K562 (cell line): ENCODE results near the gene CCDC74B. TPM values are rescaled to one million over a fixed set of nuclear protein-coding genes. Genes with fewer than 3 reads are reported as not detected.
"Not testable (repeated sequence)": the region's sequence is repeated elsewhere in the genome, so short reads cannot be mapped to it uniquely, and the experiment has no call there.

Experiments used
- ATAC-seq: fragments of 200-7000 bp; cut with Tn5 transposase; 3 replicates; pipeline ENCODE4 v1.9.1; 2020; ENCODE audit warnings: moderate library complexity
- BruUV-seq: library from RNA; stranded (reverse); fragments of 400-500 nt; replicated peaks from 2 replicates; lab custom pipeline; 2021; lab: Mats Ljungman, UMichigan
- CTCF ChIA-PET: fragments of 300-600 bp; formaldehyde crosslinking; extraction: SDS; loops from one replicate; lab custom pipeline; 2021; ENCODE audit warnings: low intra/inter-chr PET ratio; lab: Yijun Ruan, JAX
- POLR2A ChIA-PET: fragments of 300-600, 350-650 bp; sonication (Branson Sonifier 250); formaldehyde crosslinking; extraction: SDS; loops from one replicate; lab custom pipeline; 2021; ENCODE audit warnings: antibody characterized with exemption, inconsistent platforms; lab: Yijun Ruan, JAX
- DNase-seq, 4 experiments: peaks; one replicate each; pipeline versions ENCODE4 v3.0.0 to v3.0.0-alpha.2; 2011 to 2018; ENCODE audit warnings: low spot score in 3 of 4, mixed read lengths in 3 of 4; ENCODE audit errors: extremely low read depth in 1 of 4
- FAIRE-seq: peaks from 2 replicates; lab custom pipeline; 2011; peaks lifted over from hg19 to GRCh38; lab: Jason Lieb, UNC
- H2AFZ ChIP-seq: 2 replicates; pipeline ENCODE4 v1.6.0; 2011; ENCODE audit warnings: low read depth, low read length, control low read depth, inconsistent platforms
- H3K27ac ChIP-seq: fragments of 200-600 bp; 3 replicates; pipeline ENCODE4 v1.8.0; 2011; ENCODE audit warnings: low read depth, mild to moderate bottlenecking, control low read depth, inconsistent platforms, low read length, moderate library complexity, mixed read lengths; ENCODE audit errors: extremely low read depth
- H3K27me3 ChIP-seq, 2 experiments: fragments of 300-600 bp in 1 of 2; 2 replicates in 1 of 2; 3 replicates in 1 of 2; pipeline versions ENCODE4 v1.6.0 to v1.8.0; 2011; ENCODE audit warnings: inconsistent platforms in 2 of 2, low read length in 2 of 2, mild to moderate bottlenecking in 1 of 2, mixed read lengths in 1 of 2, moderate library complexity in 1 of 2; ENCODE audit not compliant: control insufficient read depth in 2 of 2, insufficient read depth in 2 of 2
- H3K36me3 ChIP-seq: fragments of 300-600 bp; 3 replicates; pipeline ENCODE4 v1.8.0; 2011; ENCODE audit warnings: mild to moderate bottlenecking, low read length, inconsistent platforms; ENCODE audit not compliant: control insufficient read depth, insufficient read depth
- H3K4me1 ChIP-seq, 2 experiments: fragments of 200-600 bp in 1 of 2; replicated peaks in 1 of 2; 2 replicates in 1 of 2; 3 replicates in 1 of 2; pipeline versions ENCODE4 v1.5.1 to v1.8.0; 2011; ENCODE audit warnings: inconsistent platforms in 2 of 2, low read length in 2 of 2, mild to moderate bottlenecking in 1 of 2, mixed read lengths in 1 of 2, moderate library complexity in 1 of 2; ENCODE audit not compliant: control insufficient read depth in 2 of 2, insufficient read depth in 2 of 2
- H3K4me2 ChIP-seq: 2 replicates; pipeline ENCODE4 v1.6.1; 2011; ENCODE audit warnings: low read length, control low read depth, inconsistent platforms, mixed read lengths; ENCODE audit not compliant: insufficient read depth
- H3K4me3 ChIP-seq: fragments of 200-600 bp; sonication (generic), shearing (Covaris generic); 2 replicates; pipeline ENCODE4 v1.5.1; 2016; ENCODE audit warnings: control low read depth, inconsistent platforms
- H3K79me2 ChIP-seq: fragments of 200-600 bp; 3 replicates; pipeline ENCODE4 v1.8.0; 2011; ENCODE audit warnings: low read length, inconsistent platforms; ENCODE audit not compliant: control insufficient read depth, insufficient read depth
- H3K9ac ChIP-seq, 2 experiments: 2 replicates each; pipeline versions ENCODE4 v1.6.0 to v1.6.1; 2011; ENCODE audit warnings: low read depth in 2 of 2, low read length in 2 of 2, control low read depth in 1 of 2, inconsistent platforms in 1 of 2, mild to moderate bottlenecking in 1 of 2, mixed read lengths in 1 of 2; ENCODE audit not compliant: insufficient read depth in 1 of 2
- H3K9me1 ChIP-seq: one replicate; pipeline ENCODE4 v1.6.0; 2011; ENCODE audit warnings: inconsistent platforms, mild to moderate bottlenecking, low read length, moderate library complexity; ENCODE audit not compliant: control insufficient read depth, insufficient read depth
- H3K9me3 ChIP-seq: replicated peaks from 2 replicates; pipeline ENCODE4 v1.5.1; 2011; ENCODE audit warnings: low read depth, low read length, inconsistent platforms; ENCODE audit not compliant: control insufficient read depth, insufficient read depth
- H4K20me1 ChIP-seq: replicated peaks from 2 replicates; pipeline ENCODE4 v1.6.1; 2011; ENCODE audit warnings: low read length, inconsistent platforms, mixed read lengths; ENCODE audit not compliant: control insufficient read depth, insufficient read depth
- ATF7 ChIP-seq: fragments of 450-650 bp; IDR thresholded peaks from 2 replicates; pipeline ENCODE4 v1.7.1; 2014; ENCODE audit warnings: mild to moderate bottlenecking, moderate library complexity
- BACH1 ChIP-seq: fragments of 200-800 bp; sonication (Bioruptor generic); IDR thresholded peaks from 2 replicates; pipeline ENCODE4 v1.6.1; 2016; ENCODE audit warnings: missing genetic modification characterization, missing compliant biosample characterization
- POLR2A ChIP-seq: fragments of 450-650 bp; conservative IDR thresholded peaks from 2 replicates; pipeline ENCODE4 v1.6.1; 2016
- POLR2G ChIP-seq: fragments of 200-400 bp; formaldehyde crosslinking; IDR thresholded peaks from 2 replicates; pipeline ENCODE4 v1.6.1; 2017; ENCODE audit warnings: low read depth, mild to moderate bottlenecking, antibody characterized with exemption, low read length, moderate library complexity
- RBFOX2 ChIP-seq: fragments of 200-400 bp; formaldehyde crosslinking; IDR thresholded peaks from 2 replicates; pipeline ENCODE4 v1.6.1; 2017; ENCODE audit warnings: low read depth, mild to moderate bottlenecking, low read length, moderate library complexity
- RBM22 ChIP-seq: fragments of 200-400 bp; formaldehyde crosslinking; IDR thresholded peaks from 2 replicates; pipeline ENCODE4 v1.6.1; 2018; ENCODE audit warnings: low read length, low read depth; ENCODE audit not compliant: poor library complexity, severe bottlenecking
- TCF7L2 ChIP-seq: fragments of 150-350 bp; IDR thresholded peaks from 2 replicates; pipeline ENCODE4 v1.6.1; 2016; ENCODE audit warnings: low read depth, mild to moderate bottlenecking, low read length, moderate library complexity
- ZC3H4 ChIP-seq: sonication (generic); formaldehyde crosslinking; IDR thresholded peaks from 2 replicates; pipeline ENCODE4 v1.9.0; 2021; ENCODE audit warnings: missing genetic modification reagents, borderline replicate concordance
- ZNF57 ChIP-seq: fragments of 450-650 bp; formaldehyde crosslinking; IDR thresholded peaks from 2 replicates; pipeline ENCODE4 v1.4.0; 2020; ENCODE audit warnings: mild to moderate bottlenecking, moderate library complexity
- WGBS: fragments of 100-300 bp; shearing (Covaris generic); methylation state at CpG from one replicate; pipeline ENCODE4 v1.1.6; 2016; ENCODE audit warnings: low coverage, mixed read lengths; ENCODE audit not compliant: insufficient coverage; ENCODE audit errors: missing lambda C conversion rate; 5-methylcytosine and 5-hydroxymethylcytosine counted together
- in situ Hi-C: fragments of 300-500 bp; cut with MboI; formaldehyde crosslinking; loops from 4 replicates; pipeline ENCODE4 v1.15.0; 2018; ENCODE audit warnings: inconsistent platforms, mixed read lengths
- intact Hi-C: fragments of 100-400 bp; cut with micrococcal nuclease; formaldehyde crosslinking; loops from 2 replicates; pipeline ENCODE4 v1.14.2; 2022
- polyA plus RNA-seq, 8 experiments: library from polyadenylated mRNA; depleted of rRNA in 4 of 8; stranded (reverse) in 5 of 8; unstranded in 3 of 8; fragments of >200 nt; fragmentation: Nextera tagmentation in 2 of 8; fragmentation: Illumina TruSeq in 1 of 8; extraction: Ambion mirVana in 2 of 8; extraction: Trizol in 1 of 8; gene quantifications; 2 replicates each; pipeline versions ENCODE4 v1.2.1 to v1.2.3, GENCODE V29; 2011 to 2014; ENCODE audit warnings: inconsistent platforms in 1 of 8, missing spikeins in 1 of 8
- total RNA-seq, 7 experiments: library from RNA; depleted of rRNA in 6 of 7; stranded (reverse); fragments of >200 nt in 6 of 7; fragmentation: Illumina TruSeq in 2 of 7; extraction: Trizol in 2 of 7; gene quantifications; 2 replicates each; pipeline versions ENCODE4 v1.2.1 to v1.2.3, GENCODE V29; 2011 to 2021; ENCODE audit warnings: low replicate concordance in 1 of 7

The CCDC74B gene
- total and polyA plus RNA-seq, 9 of the 15 experiments (the other 6 are each of a cell fraction or from before 2014, with no cell fraction given) = 0.04 to 1.5 (median 0.52) TPM; not detected in 1

- no peak overlapping the region for H3K9ac ChIP-seq
- peaks cover 58% of the 10 kb centered on the region; the same call in 1 of the 3 replicates for H3K36me3 ChIP-seq
- CTCF ChIA-PET = interaction anchor here (0.6 kb wide), 2 partner anchors 179 to 181 kb away, joined by 3 to 4 read pairs; no protein-coding TSS in a partner anchor
- no TSS peak for BruUV-seq
- no peaks in the 10 kb centered on the region for H3K27me3 ChIP-seq
- TF ChIP-seq TCF7L2 = no peak
- TF ChIP-seq BACH1 (tag) = no peak
- 0 out of 2 replicates have a peak, but pooled peaks have one; percentile 22 for TF ChIP-seq POLR2A
- TF ChIP-seq RBFOX2 = peak; percentile 20; the same call in 1 of the 2 replicates
- no peak for TF ChIP-seq ZC3H4 (CRISPR knock-in tag)
- no peak for TF ChIP-seq ZNF57
- TF ChIP-seq ATF7 = no peak
- TF ChIP-seq RBM22 = peak; percentile 81
- TF ChIP-seq POLR2G = peak; percentile 52
- TF ChIP-seq, all 486 proteins: peak for 4
- Histone ChIP-seq H3K9me3 (no peaks in the 10 kb centered on the region), H3K9me1 (no peaks in the 10 kb centered on the region), H2AFZ (no peak overlapping the region), H3K27ac (no peak overlapping the region), H3K4me2 (no peak overlapping the region), H4K20me1 (no peaks in the 10 kb centered on the region; the same call in 1 of the 2 replicates), H3K79me2 (no peaks in the 10 kb centered on the region), H3K4me3 (no peak overlapping the region), H3K4me1 (peaks cover 0 to 19% of the 10 kb centered on the region in 2 experiments; a peak in 3 of 5 replicates)
- DNase-seq = no peak
- in situ Hi-C loops = no loop called here
- POLR2A ChIA-PET = no interaction called here
- no peak for ATAC-seq
- WGBS = 95% methylated on average over 23 of the region's 29 CpGs
- no peak for FAIRE-seq
- intact Hi-C loops = no loop called here
Measured at GRCh38 chr2:130154773-130155765, 10.2 kb upstream of the CCDC74B start.

GRCh38 chr2:130154423-130154770 is 9.5 kb upstream of the CCDC74B start:
- CTCF ChIA-PET, H3K9me3 ChIP-seq, intact Hi-C loops, ATAC-seq, H3K79me2 ChIP-seq, H3K4me3 ChIP-seq, H3K9me1 ChIP-seq, DNase-seq, H4K20me1 ChIP-seq, H3K27me3 ChIP-seq, BruUV-seq, H2AFZ ChIP-seq, POLR2A ChIA-PET, H3K9ac ChIP-seq, H3K4me2 ChIP-seq, in situ Hi-C loops, H3K27ac ChIP-seq: not testable (repeated sequence)
- FAIRE-seq = peak; percentile 29
- Histone ChIP-seq H3K4me1 (peaks cover 0 to 19% of the 10 kb centered on the region in 2 experiments; a peak in 3 of 5 replicates), H3K36me3 (peaks cover 51% of the 10 kb centered on the region; the same call in 1 of the 3 replicates)
- WGBS = 88% methylated on average over 3 of the region's 8 CpGs
